AG08396 (cell line): ENCODE results near the gene HIP1.
"Not testable (repeated sequence)": the region's sequence is repeated elsewhere in the genome, so short reads cannot be mapped to it uniquely, and the experiment has no call there.

Experiments used
- DNase-seq: peaks from one replicate; pipeline ENCODE4 v3.0.0; 2012; ENCODE audit warnings: low spot score, mixed read lengths

Gene HIP1

DNA sequence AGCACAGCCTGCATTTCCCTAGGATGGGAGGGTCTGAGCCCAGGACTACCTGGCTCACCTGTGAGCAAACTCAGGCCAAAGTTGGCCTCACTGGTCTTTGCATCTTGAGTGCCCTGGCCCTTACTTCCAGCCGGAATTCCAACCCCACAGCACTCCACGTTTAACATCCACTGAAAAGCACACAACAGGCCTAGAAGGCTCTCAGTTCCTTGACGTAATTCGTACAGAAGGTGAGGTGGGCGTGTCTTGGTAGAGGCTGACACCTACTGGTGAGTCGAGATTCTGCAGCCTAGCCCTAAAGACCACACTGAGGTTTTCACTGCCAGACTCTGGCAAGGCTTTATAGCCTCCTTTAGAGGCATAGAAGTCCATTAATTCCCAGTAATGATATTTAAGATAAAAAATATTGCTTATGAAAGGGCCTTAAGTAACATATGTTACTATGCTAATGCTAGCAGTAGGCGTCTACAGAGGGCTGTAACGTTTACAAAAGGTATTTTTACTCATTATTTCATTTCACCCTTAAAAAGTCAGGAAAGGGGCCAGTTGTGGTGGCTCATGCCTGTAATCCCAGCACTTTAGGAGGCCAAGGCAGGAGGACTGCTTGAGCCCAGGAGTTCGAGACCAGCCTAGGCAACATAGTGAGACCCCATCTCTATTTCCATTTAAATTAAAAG, 95.8 kb downstream of the HIP1 start:
- peak; percentile 54 for DNase-seq

DNA sequence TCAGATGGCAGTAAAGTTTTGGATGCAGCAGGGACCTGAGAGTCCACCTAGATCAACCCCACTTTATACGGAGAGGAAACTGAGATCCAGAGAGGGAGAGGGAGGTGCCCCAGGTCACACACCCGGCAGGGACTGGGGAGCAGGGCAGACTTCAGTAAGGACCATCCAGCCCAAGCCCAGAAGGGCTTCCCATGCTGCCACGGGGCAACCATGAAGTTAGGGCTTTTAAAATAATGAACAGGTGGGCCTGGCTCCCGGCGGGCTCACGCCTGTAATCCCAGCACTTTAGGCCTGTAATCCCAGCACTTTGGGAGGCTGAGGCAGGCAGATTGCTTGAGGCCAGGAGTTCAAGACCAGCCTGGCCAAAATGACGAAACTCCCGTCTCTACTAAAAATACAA, 98.5 kb downstream of the HIP1 start:
- DNase-seq = no peak

DNA sequence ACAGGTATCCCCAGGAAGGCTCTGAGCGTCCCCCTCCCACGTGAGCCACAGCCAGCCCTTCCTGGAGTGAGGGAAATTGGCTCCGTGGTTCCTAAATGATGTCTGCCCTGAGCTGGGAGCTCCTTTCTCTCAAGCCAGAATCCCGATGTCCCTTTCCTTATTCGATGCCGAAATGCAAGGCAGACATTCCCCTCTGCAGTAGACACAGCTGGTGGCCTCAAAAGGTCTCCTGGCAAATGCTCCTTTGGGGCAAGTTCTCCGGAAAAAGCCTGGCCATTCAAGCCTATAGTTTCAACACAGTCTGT, 98.9 kb downstream of the HIP1 start:
- no peak for DNase-seq

DNA sequence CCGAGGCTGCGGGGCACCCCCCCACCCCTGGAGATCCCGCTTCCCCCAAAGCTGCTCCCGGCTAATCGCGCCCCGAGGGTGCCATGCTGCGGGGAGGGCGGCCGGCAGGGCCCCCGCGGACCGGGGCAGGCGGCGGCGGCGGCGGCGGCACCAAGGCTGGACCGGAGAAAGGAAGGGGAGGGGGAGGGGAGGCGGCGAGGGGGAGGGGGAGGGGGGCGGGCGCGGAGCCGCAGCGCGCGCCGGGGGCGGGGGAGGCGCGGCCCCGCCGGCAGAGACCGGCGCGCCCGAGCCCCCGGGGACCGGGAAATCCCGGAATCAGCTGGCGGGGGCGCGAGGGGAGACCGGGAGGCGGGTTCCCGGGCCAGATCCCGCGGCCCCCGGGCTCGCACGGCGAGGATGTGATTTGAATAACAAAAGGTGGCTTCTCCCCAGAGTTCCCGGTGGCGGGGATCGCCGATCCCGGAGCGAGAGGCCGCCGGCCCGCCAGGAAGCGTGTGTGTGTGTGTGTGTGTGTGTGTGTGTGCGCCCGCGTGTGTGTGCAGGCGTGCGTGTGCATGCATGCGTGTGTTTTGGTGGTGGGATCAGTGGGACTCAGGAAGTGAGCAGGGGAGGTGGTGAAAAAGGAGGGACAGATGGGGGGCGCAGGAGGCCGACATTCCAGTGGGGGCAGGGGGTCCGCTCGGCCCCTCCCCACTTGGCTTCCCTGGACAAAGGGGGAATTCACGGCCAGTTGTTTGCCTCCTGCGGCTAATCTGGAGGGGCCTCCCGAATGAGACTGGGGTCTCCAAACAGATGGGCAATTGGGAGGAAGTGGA, 99.5 kb downstream of the HIP1 start:
- peak; percentile 75 for DNase-seq

DNA sequence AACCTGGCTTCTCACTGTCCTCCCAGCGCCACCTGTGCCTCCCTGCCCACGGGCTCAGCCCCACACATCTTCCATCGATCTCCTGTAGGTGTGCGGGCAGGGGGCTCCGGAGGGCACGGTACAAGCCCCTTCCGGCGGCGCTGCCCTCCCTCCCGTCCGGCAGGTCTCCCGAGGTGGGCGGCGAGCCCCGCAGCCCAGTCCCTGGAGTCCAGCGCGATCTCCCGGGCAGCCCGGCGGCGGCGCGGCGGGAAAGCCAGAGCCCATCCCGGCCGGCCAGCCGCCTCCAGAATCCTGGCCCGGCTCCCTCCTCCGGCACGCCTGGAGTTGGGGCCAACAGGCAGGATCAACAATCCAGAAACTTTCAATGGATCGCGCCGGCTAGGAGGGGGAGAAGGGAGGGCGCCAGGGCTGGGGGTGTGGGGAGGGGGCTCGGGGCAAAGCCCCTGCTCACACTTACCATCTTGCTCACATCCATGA, 100.1 kb downstream of the HIP1 start:
- peak; percentile 87 for DNase-seq

DNA sequence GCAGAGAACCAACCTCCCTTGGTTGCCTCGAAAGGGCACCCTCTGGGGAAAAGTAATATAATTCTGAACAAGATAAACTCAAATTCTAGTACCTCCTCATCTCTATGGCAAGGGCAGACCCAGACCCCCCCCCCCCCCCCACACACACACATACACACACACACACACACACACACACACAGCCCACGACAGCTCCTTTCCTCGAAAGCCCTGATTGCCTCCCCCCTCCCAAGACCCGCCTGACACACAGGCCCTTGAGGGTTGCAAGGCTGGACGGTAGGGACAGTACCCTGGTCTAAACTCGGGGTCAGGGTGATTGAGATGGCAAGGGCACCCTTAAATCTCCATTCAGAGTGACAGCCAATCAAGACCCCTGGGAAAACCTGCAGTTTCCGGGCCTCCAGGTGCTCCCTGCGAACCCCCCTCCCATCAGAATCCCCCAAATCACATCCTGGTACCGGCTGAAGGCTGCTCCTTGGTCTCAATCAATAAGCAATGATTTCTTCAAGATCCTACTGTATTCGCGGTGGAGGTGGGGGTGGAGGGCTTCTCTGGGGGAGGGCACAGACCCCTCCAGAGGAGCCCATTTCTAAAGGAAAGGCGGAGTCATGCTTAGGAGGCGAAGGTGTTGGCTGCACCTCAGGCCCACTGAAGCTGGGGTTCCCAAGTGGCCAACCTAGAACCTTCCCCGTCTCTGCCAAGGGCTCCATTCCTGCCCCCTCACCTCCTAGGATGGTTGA, 100.7 kb downstream of the HIP1 start:
- DNase-seq = no peak

DNA sequence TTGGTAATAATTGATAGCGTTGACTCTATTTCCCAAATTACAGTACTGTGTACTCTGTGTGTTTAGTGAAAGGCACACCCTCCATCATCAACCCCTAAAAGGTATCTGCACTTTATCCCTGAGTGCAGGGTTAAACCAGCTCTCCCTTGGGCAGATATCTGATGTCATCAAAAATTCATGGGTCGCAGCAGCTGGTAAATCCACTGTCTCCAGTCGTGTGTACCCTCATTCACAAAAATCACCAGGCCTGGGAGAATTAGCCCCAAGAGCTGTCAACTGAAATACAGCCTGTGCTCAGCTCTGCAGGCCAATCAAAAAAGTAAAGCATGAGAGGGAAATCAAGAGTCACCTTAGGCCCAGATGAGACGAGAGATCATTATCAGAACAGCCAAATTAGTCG, 103.7 kb downstream of the HIP1 start:
- DNase-seq = no peak

DNA sequence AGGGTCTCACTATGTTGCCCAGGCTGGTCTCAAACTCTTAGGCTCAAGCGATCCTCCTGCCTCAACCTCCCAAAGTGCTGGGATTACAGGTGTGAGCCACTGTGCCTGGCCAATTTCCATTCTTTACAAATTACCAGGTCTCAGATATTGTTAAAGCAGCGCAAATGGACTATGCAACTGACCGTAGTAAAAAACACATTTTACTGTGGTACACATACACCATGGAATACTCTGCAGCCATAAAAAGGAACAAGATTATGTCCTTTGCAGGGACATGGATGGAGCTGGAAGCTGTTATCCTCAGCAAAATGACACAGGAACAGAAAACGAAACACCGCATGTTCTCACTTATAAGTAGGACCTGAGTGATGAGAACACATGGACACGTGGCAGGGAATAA, 106.2 kb downstream of the HIP1 start:
- DNase-seq = not testable (repeated sequence)

DNA sequence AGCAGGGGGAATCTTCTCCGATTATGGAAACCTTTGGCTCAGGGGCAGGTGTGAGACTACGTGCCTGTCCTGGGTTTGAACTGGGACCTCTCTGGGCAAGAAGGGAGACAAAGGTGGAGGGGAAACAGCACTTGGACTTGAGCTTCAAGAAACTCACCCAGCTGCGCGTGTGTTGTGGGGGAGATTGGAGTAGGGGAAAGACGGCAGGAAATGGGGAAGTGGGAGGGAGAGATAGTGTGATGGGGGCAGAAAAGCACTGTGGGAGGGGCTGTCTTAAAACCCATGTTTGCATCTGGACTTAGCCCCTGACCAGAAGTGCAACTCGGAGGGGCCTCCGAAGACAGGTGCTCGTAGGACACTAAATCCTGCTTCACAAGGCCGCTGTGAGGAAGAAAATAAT, 107.0 kb downstream of the HIP1 start:
- DNase-seq = no peak

DNA sequence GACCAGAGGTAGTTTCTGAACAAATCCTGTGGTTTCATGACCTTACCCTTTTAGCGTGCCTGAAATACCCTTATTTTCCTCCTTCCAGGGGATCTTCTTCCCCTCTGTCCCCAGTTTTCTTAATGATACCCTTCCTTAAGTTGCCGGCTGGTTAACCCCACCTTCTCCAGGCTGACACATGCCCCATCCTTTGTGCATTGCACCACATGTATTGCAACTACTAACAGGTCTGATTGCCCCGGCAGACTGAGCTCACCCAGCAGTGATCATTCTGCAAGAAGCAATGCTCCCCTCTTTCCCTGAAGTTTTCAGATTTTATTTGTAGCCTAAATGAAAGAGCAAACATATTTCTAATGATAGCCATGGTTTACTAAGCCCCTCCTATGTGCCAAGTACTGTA, 108.2 kb downstream of the HIP1 start:
- DNase-seq = no peak

DNA sequence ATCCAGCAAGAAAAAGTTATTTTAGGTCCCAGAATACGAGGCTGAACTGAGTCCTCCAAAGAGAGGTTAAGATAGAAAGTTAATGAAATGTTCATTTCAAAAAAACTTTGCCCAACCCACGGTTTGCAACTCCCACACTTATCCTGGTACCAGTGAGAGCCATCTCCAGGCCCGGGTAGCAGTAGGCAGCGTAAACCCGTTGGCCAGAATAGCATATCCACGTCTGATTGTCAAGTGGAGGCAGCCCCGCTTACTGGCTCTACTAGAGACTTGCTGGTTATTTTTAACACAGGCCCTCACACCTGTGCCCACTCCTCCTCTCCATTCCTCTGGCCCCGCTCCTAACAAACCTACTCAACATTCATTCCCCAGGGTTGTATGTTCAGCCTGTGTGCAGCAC, 109.7 kb downstream of the HIP1 start:
- DNase-seq = no peak

DNA sequence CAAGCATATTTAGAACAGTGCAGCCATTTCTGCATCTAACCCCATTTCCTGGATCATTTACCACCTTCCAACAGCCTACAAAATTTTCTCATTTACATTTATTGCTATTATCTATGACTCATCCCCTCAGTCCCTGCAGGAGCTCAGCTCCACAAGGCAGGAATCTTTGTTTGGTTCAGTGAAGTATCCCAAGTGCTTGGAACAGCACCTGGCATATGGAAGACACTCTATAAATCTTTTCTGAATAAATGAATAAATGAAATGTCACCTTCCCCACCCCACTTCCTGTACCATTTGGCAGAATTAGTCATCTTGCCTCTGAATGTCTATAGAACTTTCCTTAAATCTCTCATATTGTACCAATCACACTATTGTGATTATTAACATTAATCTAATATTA, 110.7 kb downstream of the HIP1 start:
- no peak for DNase-seq

DNA sequence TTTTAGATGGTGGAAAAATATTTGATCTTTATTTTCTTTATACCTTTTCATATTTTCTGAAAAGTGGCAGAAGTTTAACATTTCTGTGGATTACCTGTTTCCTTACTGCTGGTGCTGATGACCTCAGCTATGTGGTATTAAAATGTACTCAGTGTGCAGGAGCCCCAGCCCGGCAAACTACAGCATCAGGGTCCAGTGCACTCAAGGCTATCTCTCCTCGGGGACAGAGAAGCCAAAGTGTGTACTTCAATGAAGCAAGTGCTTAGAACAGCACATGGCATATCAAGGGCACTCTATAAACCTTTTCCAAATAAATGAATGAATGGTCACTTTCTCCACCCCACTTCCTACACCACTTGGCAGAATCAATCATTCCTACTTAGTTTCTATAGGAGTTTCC, 111.8 kb downstream of the HIP1 start:
- no peak for DNase-seq

DNA sequence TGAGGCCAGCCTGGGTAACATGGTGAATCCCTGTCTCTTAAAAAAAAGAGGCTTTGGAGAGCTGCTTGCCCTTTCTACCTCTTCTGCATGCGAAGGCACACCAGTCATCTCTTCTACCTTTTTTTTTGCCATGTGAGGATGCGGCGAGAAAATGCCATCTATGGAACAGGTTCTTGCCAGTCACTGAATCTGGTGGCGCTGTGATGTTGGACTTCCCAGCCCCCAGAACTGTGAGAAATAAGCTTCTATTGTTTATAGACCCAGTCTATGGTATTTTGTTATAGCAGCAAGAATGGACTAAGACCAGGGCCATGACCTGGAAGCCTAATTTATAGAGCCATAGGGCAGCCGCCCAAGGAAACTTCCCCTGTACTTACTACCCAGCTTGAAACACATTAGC, 112.9 kb downstream of the HIP1 start:
- no peak for DNase-seq

DNA sequence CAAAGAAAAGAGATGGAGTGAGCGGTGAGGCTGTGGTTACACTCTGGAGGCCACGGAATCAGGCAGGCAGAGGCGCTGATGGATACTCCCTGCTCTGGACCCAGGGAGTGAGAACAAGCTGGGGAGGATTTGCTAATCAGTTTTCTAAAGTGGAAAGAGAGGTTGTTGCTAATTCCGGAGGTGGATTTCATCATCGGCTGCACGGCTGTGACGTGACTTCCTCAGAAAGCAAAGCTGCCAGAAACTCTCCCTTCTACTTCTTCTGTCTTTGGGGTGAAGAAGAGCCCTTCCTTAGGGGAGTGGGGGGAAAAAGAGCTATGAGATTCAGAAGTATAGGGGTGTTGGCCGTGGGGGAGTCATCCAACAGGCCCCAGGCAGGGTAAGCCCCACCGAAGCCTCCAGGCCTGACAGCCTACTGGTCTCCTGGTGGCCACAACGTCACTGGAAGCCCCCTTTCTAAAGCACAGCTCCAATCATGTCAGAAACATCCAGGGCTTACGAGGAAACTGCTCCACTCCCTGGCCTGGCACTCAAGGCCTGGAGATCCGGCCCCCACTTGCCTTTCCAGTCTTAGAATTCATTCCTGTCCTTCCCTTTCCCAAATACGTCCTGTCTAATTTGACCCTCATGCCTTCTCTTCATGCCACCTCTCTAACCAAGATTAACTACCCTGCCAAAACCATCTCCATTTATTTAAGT, 114.5 kb downstream of the HIP1 start:
- DNase-seq = peak; percentile 48

DNA sequence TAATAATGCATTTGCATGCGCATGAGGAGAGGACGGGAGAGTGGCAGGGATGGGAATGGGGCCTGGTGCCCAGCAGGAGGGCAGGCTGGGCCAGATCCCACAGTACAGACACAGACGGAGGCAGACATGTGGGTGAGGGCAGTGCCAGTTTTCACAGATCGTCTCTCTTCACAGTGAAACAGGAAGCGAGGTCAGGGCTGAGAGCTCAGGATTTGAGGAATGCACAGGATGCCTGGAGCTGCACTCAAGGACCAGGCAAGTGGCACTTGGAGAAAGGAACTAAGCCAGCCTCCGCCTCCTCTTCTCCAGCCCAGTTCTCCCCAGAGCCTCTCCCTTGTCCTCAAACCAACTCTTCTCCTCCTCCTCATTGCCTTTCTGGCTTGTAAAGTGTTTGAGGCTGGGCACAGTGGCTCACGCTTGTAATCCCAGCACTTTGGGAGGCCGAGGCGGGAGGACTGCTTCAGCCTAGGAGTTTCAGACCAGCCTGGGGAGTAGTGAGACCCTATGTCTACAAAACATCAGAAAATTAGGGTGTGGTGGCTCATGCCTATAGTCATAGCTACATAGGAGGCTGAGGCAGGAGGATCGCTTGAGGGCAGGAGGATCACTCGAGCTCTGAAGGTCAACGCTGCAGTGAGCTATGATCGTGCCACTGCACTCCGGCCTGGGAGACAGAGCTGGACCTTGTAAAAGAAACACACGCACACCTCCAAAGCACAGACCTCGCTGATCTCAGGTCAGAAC, 115.2 kb downstream of the HIP1 start:
- DNase-seq = no peak

DNA sequence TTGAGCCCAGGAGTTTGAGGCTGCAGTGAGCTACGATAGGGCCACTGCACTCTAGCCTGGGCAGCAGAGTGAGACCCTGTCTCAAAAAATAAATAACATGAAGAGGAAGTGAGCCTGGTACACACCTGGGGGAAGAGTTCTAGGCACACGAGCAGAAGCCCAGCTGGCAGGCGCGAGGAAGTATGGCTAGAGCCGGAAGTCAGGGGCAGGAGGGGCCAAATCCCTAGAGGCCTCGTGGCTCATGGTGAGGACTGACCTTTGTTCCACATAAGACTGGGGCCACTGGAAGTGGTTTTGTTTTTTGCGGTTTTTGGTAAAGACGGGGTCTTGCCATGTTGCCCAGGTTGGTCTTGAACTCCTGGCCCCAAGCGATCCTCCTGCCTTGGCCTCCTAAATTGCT, 117.6 kb downstream of the HIP1 start:
- DNase-seq = no peak

DNA sequence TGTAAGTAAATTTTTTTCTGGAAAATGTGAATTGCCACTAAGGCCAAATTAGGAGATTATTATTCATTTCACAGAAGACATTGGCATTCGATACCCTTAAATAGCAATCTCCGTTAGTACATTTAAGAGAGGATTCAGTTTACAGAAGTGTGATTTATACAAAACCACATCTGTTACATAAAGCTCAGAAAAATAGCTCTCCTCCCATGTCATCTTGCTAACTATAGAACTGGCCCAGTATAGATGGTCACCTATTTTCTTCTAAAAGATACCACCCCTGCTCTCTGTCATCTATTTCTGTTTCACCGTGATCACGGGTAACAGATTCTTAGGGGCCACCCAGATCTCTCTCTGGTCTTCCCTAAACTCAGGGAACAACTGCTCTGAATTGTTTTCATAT, 119.1 kb downstream of the HIP1 start:
- DNase-seq = no peak

DNA sequence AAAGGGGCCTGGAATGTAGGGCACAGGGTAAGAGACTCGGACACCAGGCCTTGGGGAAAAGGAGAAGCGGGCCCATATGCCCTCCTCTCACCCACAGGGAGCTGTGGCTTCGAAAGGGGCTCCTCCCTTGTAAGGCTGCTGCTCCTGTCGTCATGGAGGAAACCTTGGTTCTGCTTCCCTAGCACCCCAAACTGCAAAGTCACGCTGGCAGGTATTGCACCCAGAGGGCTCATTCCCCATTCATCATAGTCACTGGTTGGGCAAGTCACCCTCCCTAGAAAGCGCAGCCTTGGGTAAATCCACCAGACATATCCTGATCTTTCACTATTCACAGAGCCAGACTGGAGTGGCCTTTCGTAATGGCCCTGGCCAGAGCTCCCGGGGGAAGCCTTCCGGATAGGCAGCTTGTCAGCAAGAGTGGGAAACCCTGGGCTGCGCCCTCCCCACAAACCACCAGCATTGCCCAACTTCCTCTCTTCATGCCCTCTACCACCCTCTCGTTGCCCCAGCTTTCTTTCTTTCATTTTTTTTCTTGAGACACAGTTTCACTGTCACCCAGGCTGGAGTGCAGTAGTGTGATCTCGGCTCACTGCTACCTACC, 121.0 kb downstream of the HIP1 start:
- DNase-seq = no peak

DNA sequence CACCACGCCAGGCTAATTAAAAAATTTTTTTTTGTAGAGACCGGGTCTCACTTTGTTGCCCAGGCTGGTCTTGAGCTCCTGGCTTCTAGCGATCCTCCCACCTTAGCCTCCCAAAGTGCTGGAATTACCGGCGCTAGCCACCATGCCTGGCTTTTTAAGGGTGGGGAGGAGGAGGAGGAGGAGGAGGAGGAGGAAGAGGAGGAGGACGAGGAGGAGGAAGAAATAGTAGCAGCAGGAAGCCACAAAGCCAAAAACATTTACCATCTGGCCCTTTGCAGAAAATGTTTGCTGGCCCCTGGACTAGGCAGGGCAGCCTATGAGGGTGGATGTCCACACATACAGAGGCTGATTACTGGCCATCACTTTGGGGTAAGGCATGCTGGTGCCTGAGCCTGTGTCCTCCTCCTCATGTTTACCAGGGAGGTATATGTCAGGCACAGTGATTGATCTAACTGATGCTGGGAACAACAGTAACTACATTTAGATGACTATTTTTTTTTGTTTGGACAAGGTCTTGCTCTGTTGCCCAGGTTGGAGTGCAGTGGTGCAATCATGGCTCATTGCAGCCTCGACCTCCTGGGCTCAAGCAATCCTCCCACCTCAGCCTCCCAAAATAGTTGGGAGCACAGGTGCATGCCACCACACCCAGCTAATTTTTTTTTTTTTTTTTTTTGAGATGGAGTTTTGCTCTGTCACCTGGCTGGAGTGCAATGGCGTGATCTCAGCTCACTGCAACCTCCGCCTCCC, 122.1 kb downstream of the HIP1 start:
- DNase-seq = no peak

DNA sequence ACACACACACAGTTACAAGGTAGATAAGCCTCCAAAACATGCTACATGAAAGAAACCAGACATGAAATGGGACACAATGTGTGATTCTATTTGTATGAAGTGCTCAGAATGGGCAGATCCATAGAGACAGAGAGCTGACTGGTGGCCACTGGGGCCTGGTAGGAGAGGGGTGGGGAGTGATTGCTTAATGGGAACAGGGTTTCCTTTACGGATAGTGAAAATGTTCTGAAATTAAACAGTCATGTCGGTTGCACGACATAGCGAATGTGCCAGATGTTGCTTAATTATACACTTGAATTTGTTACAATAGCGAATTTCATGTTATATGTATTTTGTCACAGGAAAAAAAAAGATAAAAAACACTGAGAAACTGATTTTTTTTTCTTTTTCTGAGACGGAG, 124.3 kb downstream of the HIP1 start:
- no peak for DNase-seq
